ENCODE measurements around the gene TUBA3E.
A peak's percentile ranks its signal among the peaks of the same experiment; 100 is the strongest.
"Not testable (repeated sequence)": the region's sequence is repeated elsewhere in the genome, so short reads cannot be mapped to it uniquely, and the experiment has no call there.

The TUBA3E gene

GRCh38 chr2:130190237-130190636 lies 8.0 kb downstream of the TUBA3E start:
- no peak for DNase-seq

DNA sequence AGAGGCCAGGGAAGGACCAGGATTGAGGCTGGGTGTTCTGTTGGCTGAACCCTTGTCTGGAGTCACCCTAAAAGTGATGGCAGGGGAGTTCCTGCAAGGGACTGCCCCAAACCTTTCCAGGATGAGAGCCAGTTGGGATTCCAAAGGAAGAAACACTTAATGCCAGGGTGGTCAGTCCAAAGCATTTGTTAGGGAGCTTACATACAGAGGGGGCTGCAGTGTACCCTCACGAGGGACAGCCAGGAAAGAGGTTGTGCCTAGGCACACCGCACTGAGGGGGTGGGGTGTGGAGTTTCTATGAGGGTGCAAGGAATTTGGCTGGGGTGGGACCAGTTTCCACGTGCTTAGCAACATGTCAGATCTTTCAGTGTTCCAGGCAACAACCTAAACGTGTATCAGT lies 9.3 kb downstream of the TUBA3E start:
- not testable (repeated sequence) for DNase-seq

DNA sequence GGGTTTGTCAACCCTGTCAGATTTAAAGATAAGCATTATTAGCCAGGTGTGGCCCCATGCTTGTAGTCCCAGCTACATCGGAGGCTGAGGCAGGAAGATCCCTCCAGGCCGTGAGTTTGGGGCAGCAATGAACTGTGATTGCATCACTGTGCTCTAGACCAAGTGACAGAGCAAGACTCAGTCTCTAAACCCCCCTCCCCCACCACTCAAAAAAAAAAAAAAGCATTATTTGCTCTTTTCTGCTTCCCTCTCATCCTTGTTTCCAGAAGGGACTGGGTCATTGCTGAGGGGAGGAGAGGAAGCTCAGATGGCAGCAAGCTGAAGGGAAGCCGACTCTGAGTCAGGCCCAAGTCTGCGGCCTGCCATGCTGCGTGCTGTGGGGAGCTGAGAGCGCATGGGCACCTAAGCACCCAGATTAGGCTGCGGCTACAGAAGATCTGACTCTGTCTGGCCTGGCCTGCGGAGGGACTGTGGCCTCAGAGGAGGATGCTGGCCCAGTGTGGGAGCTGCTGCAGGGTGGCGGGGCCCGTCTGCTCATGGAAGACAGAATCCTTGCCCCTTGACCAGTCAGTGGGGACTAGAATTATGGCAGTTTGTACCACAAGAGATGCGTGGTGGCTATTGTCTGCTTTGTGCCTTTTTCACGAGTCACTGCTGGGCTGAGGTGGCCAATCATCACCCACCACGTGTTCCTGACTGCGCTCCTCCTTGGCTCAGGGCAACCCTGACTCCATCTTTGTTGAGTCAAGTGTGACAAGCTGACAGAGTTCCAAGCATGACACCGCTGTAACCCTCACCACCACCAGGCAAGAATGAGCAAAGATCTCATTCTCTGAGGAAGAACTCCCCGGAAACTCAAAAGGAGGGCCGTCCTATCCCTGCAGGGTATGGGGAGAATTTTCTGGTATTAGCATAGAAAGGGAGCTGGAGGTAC lies 10.1 kb downstream of the TUBA3E start:
- DNase-seq = not testable (repeated sequence)

DNA sequence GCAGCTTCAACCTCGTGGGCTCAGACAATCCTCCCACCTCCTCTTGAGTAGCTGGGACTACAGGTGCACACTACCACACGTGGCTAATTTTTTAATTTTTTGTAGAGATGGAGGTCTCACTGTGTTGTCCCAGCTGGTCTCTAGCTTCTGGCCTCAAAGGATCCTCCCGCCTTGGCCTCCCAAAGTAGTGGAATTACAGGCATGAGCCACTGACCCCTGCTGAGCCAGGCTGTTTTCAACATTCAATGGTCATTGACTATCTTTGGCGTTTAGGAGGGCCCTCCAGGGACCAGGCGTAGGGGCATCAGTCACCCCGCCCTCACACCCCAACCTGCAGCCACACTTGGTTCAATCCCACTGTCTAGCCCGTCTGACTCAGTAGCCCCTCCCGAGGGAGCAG lies 11.0 kb downstream of the TUBA3E start:
- no peak for DNase-seq

DNA sequence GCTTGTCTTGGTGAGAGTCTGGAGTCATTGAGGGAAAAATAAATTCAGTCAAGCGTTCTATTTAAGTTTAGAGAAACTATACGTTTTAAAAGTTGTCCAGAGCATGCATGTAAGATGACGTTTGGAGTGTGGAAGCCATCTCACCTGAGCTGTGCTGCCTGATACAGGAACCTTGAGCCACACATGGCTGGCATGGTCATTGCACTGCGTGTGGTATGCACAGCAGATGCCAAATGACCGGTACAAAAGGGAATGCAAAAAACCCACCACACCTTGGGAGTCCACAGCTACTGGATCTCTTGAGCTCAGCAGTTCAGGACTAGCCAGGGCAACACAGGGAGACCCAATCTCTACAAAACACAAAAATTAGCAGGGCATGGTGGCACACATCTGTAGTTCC lies 11.8 kb downstream of the TUBA3E start:
- DNase-seq = no peak

- no peak for DNase-seq
These were observed 12.3 kb downstream of the TUBA3E start for GRCh38 chr2:130185896-130186295.

DNA sequence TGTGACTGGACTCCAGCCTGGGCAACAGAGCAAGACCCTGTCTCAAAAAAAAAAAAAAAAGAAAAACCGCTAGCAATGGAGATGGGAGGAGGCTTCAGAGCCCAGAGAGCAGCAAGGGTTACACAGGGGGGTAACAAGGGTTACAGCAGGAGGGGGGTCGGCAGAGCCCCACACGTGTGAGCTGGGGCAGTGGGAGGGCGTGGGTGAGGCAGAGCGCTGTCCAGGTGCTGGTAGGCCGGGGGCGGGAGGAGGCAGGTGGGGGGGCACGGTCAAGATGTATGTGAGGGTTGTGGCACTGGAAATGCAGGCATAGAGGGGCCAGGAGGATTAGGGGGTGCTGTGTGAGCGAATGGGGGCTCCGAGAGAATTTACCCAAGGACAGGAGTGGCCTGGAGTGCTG lies 12.8 kb downstream of the TUBA3E start:
- no peak for DNase-seq

DNA sequence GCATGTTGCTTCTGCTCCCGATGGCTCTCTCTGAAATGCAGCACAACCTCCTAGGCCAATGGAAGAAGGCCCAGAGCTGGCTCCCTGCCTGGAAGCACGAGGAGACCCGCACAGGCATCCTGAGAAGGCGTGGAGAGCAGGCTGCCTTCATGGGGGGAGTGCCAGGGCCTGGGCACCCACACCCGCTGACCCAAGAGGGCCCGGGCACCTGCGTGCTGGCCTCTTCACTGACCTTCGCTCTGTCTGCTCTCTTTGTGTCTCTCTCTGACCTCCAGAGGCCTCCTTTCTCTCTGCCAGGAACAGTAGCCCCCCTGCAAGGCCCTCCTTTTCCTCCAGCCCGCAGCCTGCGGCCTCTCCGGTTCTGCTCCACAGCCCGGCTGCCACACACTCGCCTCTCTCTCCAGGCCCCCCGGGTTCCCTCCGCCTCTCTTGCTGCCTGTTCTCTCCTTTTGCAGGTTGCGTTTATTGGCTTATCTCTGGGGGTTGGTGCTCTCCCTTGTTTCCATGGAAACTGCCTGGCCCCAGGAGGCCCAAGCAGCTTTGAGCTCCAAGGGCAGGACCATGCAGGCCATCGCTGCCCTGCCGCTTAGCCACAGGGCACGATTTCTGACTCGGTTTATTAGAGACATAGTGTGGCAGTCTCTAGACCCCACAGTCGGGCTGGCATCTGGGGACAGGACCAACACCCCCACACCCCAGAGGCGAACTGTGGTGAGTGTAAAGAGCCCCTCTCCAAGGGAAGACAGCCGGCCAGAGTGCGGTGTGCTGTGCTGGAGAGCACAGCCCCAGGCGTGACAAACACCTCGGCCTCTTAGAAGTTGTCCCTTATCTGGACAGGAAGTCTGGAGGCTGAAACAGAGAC lies 14.5 kb downstream of the TUBA3E start:
- no peak for DNase-seq

DNA sequence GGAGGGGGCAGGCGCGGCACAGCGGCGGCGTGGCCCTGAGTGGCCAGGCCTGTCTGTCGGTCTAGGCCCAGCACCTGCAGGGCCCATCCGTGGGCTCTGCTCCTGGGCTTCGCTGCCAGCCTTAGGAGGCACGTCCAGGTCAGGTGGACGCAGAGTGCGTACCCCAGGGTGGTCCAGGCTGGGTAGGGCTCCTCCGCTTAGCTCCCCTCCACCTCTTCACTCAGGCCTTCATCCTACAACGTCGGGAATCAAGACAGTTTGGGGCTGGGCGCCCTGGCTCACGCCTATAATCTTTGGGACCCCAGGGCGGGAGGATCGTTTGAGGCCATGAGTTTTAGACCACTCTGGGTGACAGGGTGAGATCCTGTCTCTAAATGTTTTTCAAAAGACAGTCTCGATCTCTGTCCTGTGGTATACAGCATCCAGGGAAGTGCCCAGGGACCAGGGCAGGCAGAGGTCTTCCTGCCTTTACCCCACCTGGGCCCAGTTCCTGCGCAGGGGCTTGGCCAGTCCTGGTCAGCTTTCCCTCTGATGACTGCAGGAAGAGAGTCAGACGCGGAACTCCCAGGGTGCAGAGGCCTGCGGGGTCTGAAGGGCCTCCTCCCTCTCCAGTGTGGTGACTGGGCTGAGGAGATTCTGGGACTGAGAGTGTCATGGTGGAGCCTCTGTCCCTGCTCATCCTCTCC lies 15.3 kb downstream of the TUBA3E start:
- not testable (repeated sequence) for DNase-seq

- DNase-seq = peak; percentile 90
These were observed 16.2 kb downstream of the TUBA3E start, which contains the start of gene MZT2B for GRCh38 chr2:130181880-130182682. MZT2B (plus strand) TSS chr2:130182262; CDS start chr2:130182283, 21 bp downstream.

DNA sequence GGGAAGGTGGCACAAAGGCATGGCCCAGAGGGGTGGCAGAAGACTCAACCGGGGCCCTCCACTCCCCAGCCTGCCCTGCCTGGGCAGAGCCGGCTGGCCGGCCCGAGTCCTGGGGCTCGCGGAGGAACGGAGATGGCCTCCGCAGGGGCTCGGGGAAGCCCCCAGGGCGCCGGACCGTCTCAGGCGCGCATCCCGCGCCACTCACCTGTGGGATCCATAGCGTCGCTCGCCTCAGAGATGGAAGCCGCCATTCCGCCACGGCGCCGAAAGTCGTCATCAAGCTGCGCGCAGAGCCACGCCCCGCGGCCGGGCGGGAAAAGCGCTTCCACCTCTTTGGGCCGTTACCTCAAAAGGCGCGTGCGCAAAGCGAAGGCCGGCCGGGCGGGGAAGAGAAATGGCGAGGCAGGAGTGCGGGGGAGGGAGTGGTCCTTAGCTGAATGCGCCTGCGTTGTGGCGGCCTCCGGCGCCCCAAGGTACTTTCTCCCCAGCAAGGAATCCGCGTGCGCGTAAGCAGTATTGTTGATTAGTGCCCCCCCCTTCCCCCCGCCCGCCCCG lies 16.8 kb downstream of the TUBA3E start, which contains the start of gene SMPD4:
TSS of gene SMPD4 (minus strand) at position 278 of the 555 bp plus-strand sequence. CDS start 5,010 bp downstream, outside the sequence.
- DNase-seq = peak; percentile 80

GRCh38 chr2:130180404-130181324 lies 17.6 kb downstream of the TUBA3E start:
- DNase-seq = not testable (repeated sequence)

- not testable (repeated sequence) for DNase-seq
These were observed 23.4 kb downstream of the TUBA3E start for GRCh38 chr2:130174866-130175265.

DNA sequence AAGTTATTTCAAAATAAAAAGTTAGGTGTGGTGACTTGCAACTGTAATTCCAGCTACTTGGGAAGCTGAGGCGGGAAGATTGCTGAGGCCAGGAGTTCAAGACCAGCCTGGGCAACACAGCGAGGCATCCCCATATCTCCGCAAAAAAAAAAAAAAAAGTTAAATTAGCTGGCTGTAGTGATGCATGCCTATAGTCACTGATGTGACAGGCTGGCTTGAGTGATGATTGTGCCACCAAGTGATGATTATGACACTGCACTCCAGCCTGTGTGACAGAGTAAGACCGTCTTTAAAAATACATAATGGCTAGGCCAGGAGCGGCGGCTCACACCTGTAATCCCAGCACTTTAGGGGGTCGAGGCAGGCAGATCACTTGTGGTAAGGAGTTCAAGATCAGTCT lies 28.3 kb downstream of the TUBA3E start:
- no peak for DNase-seq

DNA sequence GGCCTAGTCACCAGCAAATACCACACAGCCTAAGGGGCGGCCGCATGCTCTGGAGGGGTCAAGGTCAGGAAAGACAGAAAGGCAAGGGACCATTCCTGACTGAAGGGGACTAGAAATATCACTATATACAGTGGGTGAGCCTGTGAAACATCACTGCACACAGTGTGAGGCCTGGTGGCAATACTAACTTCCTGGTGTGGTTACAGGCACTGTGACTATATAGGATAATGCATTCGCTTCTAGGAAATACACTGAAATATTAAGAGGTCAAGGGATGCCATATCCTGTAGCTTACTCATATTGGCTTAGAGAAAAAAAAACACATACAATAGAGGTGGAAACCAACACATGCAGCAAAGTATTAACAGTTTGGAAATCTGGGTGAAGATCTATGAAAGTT lies 29.1 kb downstream of the TUBA3E start:
- not testable (repeated sequence) for DNase-seq

- not testable (repeated sequence) for DNase-seq
These were observed 31.6 kb downstream of the TUBA3E start for GRCh38 chr2:130166611-130167010.

- DNase-seq = no peak
These were observed 32.8 kb downstream of the TUBA3E start for GRCh38 chr2:130165293-130166016.

DNA sequence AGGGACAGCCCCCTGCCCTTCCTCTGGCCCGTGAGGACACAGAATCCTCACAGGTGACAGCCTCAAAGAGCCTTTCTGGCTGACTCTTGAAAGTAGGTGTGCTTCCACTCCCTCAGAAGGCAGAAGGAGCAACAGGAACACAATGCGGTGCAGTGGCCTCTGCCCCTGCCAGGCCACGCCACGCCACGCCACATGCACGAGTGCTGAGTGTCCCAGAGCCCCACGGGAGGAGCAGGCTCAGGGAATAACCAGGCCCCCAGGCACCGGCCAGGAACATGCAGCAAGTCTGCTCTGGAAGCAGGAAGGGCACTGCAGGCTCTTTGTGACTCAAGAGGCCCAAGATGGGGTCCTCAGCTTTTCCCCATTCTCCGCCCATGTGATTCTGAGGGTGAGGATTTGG lies 35.3 kb downstream of the TUBA3E start:
- no peak for DNase-seq

GRCh38 chr2:130162486-130162885 lies 35.8 kb downstream of the TUBA3E start:
- DNase-seq = not testable (repeated sequence)
